ENCODE data around the gene CPXM2.

CPXM2 gene

DNA sequence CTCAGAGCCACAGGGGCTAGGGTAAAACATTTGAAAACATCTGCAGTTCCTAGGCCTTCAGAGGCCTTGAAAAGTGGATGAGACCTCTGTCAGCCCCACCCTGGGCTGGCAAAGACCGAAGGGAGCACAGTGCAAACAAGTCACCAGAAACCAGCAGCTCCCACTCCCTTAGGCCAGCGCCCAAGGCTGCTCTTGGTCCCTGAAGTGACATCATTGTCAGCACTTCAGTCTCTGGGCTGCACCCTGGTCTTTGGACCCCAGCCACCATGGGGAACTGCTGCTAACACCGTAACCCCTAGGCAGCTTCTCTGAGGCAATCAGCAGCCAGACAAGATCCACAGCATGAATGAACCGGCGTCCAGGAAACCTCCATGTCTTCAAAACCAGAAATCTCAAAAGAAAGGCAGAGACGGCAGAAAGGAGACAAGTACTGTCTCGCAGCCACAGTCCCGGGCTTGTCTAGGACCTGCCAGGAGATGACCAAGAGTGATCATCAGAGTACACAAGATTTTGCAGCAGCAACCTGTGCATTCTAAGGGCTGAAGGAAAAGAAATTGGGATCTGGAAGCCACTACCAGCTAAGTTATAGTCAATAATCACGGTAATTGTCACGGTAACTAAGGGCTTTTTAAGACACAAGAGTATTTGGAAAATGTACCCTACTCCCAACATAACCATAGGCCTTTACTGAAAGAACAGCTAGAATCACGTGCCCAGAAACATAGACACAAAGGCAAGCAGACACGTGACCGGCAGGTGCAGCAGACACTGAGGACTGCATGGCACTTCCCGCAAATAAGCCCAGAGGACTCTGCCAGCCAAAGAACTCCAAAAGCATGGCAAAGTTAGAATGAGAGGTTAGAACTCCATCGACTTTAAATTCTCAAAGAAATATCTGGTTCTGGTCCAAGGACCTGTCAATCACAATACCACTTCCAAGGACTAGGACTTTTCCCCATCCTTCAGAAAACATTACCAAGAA is 23.3 kb downstream of the CPXM2 start:
- no peak for DNase-seq

DNA sequence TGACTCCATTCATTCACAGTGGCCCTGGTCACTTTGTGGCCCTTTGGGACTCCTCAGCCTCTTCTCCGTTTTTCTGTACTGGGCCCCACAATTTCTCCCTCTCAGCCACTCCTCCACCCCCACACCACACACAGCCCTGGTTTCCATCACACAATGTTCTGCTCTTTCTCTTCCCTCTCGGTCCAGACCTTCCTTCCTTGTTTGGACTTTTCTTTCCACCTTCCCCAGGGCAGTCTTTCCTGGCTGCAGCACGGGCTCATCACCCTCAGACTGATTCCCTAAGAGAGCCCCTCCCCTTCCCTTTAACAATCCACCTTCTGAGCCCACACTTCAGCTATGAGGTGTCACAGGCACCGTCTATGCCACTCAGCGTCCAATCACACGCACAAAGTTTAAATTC is 25.7 kb downstream of the CPXM2 start:
- no peak for DNase-seq

DNA sequence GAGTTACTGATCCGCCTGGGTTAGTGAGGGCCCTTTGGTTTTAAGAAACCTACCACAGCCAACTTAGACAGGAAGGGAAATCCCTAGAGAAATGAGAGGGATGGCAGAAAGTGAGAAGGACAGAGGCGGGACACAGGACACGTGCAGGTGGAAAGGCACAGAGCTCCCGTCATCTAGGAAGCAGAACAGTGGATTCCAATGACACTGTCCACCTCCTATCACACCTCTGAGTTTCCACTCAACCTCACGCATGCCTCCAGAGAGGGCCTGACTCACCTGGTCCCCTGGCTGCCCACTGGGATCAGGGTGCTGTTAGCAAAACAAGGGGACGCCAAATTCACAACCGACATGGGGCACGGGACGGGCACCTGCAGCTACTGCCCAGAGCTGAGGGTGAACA is 26.3 kb downstream of the CPXM2 start:
- DNase-seq = no peak

DNA sequence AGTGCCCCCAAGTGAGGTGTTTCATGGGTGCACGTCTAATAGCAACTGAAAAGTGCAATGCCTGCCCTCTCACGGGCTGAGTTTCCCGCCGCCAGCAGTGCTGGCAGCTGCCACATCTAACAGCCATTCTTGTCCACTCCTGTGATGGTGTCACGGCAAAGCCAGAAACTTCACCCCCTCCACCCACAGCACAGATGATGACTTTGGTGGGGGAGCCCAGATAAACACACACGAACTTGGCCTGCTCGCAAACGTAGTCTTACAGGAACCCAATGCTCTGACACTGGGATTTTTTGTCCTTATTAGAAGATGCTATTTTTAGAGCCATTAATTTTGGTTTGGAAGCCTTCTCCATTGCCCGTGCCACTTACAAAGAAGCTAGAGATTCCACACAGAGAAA is 26.7 kb downstream of the CPXM2 start:
- DNase-seq = no peak

DNA sequence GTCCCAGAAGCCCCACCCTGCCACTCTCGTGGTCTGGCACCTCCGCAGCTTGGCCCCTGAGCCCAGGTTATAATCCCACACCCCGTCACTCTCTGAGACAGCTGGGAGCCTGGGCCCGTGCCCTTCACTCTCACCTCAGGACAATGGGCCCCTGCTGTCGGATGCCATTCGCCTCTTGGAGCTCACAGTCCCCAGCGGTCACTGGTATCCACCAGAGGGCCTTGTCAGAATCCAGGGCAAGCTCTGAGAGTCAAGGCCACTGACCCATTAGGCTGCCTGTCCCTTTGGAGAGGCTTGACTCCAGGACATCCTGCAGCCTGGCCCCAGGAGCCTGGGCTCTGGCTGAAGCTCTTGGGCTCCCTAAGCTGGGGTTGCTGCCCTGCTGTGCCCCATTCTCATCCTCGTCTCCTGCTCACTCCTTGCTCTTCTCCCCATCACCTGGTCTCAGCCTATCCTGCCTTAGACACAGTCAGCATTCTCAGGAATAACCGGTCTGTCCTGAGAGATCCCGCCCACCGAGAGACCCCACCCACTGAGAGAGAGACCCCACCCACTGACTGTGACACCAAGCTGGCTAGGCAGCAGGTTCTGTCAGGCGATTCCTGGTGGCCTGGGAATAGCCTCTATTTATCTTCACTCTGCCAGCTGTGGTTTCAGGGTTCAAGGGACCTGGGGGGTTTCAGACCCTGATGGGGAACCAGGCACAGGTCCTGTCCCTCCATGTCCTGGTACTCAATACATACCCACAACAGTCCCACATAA is 27.7 kb downstream of the CPXM2 start:
- no peak for DNase-seq

DNA sequence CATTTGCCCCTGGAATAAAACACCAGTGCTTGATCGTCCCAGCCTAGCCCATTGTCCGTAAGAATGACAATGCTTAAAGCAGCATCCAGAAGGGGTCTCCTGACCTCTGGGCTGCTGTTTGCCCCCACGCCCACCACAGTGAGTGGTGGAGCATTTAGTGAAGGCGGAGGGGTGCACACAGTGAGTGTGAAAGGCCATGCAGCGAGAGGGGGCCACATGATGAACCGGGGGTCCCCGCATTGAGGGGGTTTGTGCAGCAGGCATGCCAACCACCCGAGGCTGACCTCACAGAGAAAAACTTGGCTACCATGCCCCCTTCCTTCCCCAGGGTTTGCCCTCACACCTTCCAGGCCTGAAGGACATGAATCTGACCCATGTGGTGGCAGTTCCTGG is 28.4 kb downstream of the CPXM2 start:
- no peak for DNase-seq

DNA sequence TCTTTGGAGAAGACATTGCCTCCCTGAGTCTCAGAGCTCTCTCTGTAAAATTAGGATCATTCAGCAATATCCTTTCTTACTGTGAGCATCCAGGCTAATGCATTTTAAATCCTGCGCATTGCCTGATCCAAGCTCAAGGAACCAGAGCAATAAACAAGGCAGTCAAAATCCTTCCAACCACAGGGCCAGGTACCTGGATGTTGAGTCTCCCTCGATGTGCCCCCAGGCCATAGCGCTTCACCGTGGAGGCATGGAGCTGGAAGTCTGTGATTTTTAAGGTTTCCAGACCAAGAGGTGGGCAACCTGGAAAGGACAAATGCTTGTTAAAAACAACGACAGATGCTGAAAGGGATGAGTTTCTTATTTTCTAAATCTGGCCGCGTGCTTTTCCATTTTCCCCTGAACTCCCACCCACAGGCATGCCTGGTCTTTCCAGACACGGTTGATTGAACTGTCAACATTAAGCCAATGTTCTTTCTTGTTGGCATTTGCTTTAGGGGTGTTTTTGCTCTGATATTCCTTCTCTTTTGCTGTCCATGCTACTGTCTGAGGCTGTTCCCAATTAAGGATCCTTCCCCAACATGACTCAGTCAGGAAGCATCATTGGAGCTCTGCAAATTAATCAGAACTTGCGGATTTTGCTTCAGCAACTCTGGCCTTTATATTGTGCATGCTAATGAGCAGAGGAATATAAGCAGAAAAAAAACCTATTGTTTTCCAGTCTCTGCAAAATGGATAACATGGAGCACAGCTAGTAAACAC is 29.0 kb downstream of the CPXM2 start:
- no peak for DNase-seq

DNA sequence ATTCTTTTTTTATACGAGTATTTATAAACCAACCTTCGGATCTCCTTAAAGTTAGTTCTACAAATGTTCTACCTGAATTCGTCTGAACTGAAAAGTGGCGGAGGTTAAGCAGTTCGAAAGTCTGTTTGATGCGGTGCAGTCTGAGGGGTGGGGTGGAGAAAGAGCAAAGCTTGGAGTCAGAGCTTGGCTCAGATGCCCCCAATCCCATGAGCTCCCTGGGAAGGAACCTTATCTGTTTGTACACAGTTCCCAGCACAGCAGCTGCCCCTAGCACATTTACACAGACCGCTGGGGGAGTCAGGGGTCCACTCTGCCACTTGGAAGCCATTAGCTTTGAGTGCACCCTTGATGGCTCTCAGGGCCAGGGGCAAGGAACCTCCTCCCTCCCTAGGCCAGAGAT is 30.8 kb downstream of the CPXM2 start:
- no peak for DNase-seq

DNA sequence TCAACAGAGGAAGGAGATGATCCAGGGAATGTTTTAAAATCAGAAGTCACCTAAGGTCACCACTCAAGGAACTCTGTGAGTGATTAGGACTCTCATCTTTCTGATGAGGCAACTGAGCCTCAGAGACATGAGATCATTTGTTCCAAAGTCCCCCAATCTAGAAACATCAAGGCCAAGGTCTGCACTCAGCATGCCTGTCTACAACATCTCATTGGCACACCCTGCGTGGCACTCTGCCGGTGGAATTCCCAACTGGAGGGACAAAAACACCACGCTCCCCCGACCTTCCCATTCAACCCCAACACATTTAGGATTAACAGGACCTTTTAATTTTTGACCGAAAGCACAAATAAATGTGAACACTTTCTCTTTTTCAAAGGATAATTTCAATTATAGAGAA is 31.4 kb downstream of the CPXM2 start:
- no peak for DNase-seq

DNA sequence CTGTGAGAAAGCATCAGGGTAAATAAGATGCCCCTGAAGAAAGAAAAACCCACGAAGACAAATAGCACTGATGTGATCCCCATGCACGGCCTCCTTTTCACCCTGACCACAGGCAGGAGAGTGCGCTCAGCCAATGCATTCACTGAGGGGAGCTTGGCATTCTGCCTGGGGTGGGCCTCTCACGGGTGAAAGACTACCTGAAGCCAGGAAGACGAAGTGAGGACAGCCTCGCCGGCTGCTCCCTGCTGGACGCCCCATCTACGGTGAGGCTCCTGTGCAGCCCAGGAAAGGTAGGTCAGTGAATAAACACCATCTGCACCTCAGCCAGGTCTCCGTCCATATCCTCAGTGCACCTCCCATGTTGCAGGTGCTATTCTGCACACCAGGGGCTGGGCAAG is 32.0 kb downstream of the CPXM2 start:
- no peak for DNase-seq

DNA sequence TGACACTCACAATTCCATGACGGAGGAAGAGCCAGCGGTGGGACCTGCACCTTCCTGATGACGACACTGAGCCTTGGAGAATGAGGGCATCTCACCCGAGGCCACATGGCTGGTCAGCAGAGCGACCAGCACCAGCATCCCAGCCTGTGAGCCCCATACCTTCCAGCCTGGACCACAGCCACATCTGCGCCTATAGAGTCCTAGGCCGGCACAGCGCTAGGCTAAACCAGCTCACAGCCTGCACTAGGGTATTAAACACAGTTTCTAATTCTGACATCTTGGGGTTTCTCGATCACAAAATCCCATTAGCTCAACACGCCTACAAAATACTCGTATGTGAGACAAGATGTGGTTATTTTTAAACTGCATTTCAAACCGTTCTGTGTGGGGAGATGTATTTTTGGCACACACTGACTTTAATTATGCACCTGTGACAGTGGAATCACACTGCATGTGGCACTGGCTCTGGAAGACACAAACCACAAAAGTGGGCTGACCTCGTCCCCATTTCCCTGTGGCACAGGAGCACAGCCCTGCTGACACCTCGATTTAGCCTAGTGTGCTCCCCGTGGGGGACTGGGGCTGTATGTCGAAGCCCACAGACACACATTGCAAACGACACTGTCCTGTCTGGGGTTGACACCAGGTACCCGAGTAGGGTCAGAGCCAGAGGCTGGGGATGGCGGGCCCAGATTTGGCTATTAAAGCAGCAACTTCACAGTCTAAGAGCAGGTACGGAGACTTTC is 32.5 kb downstream of the CPXM2 start:
- no peak for DNase-seq

DNA sequence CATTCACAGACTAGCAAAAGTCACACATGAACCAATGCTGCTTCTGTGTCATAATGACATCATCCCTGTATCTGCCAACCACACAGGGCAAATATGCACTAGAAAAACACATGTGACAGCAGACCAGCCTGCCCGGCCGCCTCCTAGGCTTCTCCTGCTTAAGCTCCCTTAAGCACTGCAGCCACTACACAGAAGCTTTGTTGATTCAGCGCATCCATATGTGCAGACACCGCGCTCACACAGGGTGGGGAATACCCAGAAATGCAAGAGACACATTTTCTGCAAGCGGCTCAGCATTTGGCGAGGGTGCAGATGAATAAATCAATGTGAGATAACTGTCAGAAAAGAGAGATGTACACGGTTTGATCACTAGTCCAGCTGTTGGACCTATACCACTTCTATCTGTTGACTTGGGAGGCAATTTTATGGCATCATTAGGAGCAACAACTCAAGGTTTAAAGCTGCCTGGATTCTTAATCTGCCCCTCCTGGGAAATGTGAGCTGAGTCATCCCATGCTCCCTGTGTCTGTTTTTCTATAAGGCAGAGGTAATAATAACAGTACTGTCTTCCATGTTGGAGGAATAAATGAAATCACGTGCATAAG is 33.4 kb downstream of the CPXM2 start:
- no peak for DNase-seq

DNA sequence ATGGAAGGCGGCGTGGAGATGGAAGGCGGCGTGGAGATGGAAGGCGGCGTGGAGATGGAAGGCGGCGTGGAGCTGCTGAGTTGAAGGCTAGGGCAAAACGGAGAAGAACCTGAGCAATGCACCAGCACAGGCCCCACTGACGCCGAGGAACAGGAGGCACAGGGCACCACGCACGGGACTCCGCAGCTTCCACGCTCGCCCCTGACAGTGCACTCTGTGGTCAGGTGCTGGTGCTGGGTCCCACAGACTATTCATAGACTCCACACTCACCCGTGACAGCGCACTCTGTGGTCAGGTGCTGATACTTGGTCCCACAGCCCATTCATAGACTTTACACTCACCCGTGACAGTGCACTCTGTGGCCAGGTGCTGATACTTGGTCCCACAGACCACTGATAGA is 34.0 kb downstream of the CPXM2 start:
- no peak for DNase-seq

DNA sequence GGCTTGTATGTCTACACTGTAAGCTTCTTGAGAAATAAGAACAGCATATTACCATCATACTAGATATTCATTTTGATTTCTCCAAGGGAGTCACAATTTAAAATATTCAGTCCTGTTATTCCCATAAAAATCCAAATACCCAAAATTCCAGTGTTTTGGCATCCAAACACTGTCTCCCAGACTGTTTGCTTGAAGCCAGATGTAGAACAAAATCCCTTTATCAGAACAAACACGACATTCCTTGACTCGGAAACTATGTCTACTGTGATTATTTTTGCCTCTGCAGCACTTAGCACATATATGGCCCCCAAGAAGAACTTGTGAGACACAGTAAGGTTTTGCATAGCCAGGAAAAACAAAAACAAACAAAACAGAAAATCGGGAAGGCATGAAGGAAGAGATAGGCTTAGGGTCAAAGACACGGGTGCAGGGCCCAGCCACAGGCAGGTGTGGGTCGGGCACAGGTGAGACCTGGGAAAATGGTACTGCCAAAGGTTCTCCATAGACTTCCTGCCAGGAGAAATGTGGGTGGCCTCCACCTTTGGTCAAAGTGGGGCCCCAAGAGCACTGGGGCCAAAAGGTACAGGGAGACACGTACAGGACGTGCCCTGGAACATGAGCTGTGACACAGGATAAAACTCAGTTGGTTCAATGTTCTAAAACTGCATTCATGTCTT is 36.5 kb downstream of the CPXM2 start:
- no peak for DNase-seq

DNA sequence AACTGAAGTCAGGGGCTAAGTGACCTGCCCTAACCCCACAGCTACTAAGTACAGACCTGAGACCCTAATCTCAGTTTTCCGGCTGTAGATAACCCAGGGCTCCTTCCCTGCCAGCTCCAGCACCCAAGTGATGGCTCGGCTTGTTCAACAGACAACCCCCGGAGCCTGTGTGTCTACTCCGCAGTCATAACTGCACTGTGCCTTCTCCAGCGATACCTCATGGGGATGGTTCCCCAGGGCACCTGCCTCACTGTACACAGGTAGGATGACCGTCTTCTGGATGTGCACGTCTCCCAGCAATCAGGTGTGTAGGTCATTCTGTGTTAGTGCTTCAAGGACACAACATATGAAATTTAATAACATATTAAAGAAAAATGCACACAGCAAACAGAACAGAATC is 37.1 kb downstream of the CPXM2 start:
- DNase-seq = no peak

DNA sequence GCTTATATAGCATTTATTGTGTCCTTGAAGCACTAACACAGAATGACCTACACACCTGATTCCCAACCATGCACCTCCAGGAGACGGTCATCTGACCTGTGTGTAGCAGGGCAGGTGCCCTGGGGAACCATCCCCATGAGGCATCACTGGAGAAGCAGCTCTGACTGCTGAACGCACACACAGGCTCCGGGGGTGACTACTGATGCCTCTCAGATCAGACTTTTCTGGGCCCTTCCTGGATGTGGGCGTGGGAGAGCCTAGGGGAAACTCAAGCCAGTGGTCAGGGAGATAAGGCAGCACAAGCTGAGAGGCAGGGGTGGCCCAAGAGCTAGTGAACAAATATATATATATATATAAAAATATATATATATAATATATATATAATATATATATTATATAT is 37.6 kb downstream of the CPXM2 start:
- no peak for DNase-seq

DNA sequence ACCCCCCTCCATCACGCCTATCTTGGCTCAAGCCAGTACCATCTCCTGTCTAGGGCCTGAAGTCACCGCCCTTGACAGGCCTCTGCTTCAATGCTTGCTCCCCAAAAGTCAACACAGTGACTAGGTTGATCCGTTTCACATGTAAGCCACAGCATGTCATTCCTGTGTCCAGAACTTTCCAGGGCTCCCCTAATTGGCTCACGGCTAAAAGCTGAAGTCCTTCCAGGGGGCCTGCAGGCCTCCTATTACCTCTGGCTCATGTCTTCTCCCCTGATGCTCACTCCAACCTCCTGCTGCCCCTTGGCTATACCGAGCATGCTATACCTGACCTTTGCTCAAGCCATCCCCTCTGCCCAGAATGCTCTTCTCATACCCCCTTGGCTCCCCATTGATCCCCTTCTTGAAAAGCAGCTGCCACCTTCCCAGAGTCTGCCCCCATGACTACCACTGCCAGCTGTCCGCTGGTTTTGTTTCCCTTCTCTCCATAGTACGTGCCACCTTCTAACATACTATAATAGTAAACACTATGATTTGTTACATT is 39.1 kb downstream of the CPXM2 start:
- no peak for DNase-seq

DNA sequence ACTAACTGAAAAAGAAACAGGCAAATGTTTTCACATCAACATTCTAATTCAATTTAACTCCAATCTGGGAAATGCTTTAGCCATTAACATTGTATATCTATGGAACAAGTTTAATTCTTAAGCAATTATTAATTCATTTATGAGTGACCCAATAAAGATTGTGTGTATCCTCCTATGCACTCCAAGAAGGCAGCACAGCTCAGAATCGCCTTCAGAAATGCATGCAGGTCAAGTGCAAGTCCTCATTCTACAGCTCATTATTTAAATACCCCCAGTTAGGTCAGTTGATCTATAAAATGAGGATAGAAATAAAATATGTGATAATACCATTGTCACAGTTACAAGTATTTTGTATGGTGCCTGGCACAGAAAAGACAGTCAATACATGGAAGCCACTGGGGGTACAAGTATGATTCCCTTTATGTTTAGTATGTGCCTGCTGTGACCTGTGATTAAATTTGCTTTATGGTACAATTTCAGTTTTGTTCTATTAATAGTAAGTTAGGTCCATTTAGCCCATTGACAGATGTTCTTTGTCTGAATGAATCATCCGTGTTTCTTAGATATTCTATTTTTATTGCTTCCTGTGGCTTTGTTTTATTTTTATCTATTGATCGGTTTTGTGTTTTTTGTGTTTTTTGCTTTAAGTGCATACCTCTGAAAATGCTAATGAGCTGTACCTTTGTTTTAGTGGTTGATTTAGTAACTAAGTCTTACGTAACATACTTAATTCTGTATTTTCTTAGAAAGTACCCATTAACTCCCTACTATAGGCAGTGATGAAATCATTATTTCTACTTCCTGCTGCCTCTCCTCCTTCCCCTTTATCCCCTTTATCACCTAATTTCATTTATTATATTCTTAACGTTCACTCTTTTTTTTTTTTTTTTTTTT is 42.8 kb downstream of the CPXM2 start:
- DNase-seq = no peak

DNA sequence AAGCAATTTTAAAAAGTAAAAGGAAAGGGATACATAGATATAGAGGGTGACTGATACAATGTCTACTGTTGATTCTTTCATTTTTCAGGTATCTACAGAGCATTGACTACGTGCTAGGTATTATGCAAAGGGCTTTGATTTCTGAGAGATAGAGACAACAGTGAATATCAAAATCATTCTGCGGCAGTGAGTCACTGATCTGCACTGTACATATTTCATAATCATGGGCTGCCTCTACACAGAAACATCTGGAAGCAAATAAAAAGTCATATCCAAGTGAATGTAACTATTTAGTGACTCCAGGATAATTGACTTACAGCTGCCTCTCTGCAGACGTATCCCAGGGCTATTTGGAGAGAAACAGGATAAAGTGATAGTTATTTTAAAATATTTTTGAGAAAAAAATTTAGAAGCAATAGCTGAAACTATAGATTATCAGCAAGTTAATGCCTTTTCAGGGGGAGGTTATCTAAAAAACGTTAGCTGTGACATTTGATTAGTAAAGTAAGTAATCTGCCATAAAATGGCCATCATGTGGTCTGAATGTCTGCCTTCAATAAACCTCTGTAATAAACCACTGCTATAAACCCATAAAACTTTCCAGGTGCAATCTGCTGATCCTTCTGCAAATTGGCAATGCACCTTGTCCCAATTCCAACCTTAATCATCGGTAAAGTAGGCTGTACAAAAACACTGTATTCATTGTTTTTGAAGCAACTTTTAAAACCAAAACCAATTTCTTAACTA is 43.7 kb downstream of the CPXM2 start:
- DNase-seq = no peak

DNA sequence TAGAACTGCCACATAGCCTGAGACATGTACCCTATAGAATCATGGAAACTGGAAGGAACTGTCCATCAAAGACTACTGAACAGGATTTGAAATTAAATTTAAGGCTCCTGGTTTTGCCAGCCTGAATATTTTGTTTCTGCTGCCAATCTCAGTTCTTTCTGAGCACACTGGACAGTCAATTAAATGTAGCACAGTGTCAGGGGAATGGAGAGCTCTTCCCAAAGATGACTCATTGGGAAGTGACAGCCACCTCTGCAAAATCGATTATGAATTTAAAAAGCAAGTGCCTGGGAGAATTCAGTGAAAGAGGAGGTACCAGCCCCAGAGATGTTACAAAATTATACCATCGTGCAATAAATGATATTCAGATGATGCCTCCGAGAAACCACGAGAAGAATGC is 47.8 kb downstream of the CPXM2 start:
- no peak for DNase-seq

All from SW 1271 (cell line).